Liver (tissue), 9 donors: ENCODE results near the gene ST14. TPM values are rescaled to one million over a fixed set of nuclear protein-coding genes. Genes with fewer than 3 reads are reported as not detected.

Source experiments
- DNase-seq: peaks from one replicate; pipeline ENCODE4 v3.0.0-alpha.2; 2017; ENCODE audit warnings: low spot score
- H3K27ac ChIP-seq, 2 donors: one replicate each; pipeline ENCODE4 v1.7.0; 2013; ENCODE audit warnings: inconsistent platforms in 2 of 2, low read length in 2 of 2, control low read depth in 1 of 2, low read depth in 1 of 2, mild to moderate bottlenecking in 1 of 2
- H3K27me3 ChIP-seq, 4 donors: one replicate each; pipeline versions ENCODE4 v1.6.1 to v1.7.0; 2013; ENCODE audit warnings: low read length in 3 of 4, inconsistent platforms in 1 of 4, mild to moderate bottlenecking in 1 of 4, moderate library complexity in 1 of 4; ENCODE audit not compliant: control insufficient read depth in 4 of 4, insufficient read depth in 4 of 4
- H3K36me3 ChIP-seq, 4 donors: one replicate each; pipeline versions ENCODE4 v1.6.1 to v1.7.0; 2013; ENCODE audit warnings: low read length in 3 of 4, mild to moderate bottlenecking in 3 of 4, low read depth in 1 of 4, moderate library complexity in 1 of 4; ENCODE audit not compliant: control insufficient read depth in 4 of 4, insufficient read depth in 3 of 4
- H3K4me1 ChIP-seq, 4 donors: one replicate each; pipeline versions ENCODE4 v1.6.1 to v1.7.0; 2013; ENCODE audit warnings: low read length in 3 of 4, mild to moderate bottlenecking in 3 of 4, moderate library complexity in 1 of 4; ENCODE audit not compliant: control insufficient read depth in 4 of 4, insufficient read depth in 4 of 4
- H3K4me3 ChIP-seq, 3 donors: one replicate each; pipeline versions ENCODE4 v1.6.1 to v1.7.0; 2013; ENCODE audit warnings: low read length in 3 of 3, control low read depth in 1 of 3, low read depth in 1 of 3, mild to moderate bottlenecking in 1 of 3
- H3K9ac ChIP-seq, 2 donors: one replicate each; pipeline ENCODE4 v1.7.0; 2013; ENCODE audit warnings: low read length in 2 of 2, mild to moderate bottlenecking in 2 of 2, moderate library complexity in 2 of 2, control low read depth in 1 of 2, low read depth in 1 of 2
- H3K9me3 ChIP-seq, 4 donors: one replicate each; pipeline versions ENCODE4 v1.6.1 to v1.7.0; 2013; ENCODE audit warnings: low read length in 3 of 4; ENCODE audit not compliant: control insufficient read depth in 4 of 4
- FOXA1 ChIP-seq: IDR thresholded peaks from 2 replicates; pipeline ENCODE4 v1.6.1; 2016; ENCODE audit warnings: antibody characterized with exemption
- FOXA2 ChIP-seq: IDR thresholded peaks from 2 replicates; pipeline ENCODE4 v1.6.1; 2016; ENCODE audit warnings: antibody characterized with exemption
- GABPA ChIP-seq, 2 donors: IDR thresholded peaks in 1 of 2; conservative IDR thresholded peaks in 1 of 2; 2 replicates each; pipeline ENCODE4 v1.6.1; 2016; ENCODE audit warnings: antibody characterized with exemption in 2 of 2, mild to moderate bottlenecking in 1 of 2, moderate library complexity in 1 of 2
- HNF4A ChIP-seq, 2 donors: conservative IDR thresholded peaks; 2 replicates each; pipeline ENCODE4 v1.6.1; 2016; ENCODE audit warnings: antibody characterized with exemption in 2 of 2, mild to moderate bottlenecking in 2 of 2
- HNF4G ChIP-seq: IDR thresholded peaks from 2 replicates; pipeline ENCODE4 v1.6.1; 2016; ENCODE audit warnings: antibody characterized with exemption
- JUND ChIP-seq, 2 donors: IDR thresholded peaks; 2 replicates each; pipeline ENCODE4 v1.6.1; 2016; ENCODE audit warnings: antibody characterized with exemption in 2 of 2
- RAD21 ChIP-seq, 2 donors: IDR thresholded peaks; 2 replicates each; pipeline ENCODE4 v1.6.1; 2016; ENCODE audit warnings: antibody characterized with exemption in 2 of 2, mild to moderate bottlenecking in 2 of 2
- RXRA ChIP-seq, 2 donors: IDR thresholded peaks; 2 replicates each; pipeline ENCODE4 v1.6.1; 2017 to 2018; ENCODE audit warnings: antibody characterized with exemption in 2 of 2, mild to moderate bottlenecking in 1 of 2
- SP1 ChIP-seq: IDR thresholded peaks from 2 replicates; pipeline ENCODE4 v1.6.1; 2018; ENCODE audit warnings: antibody characterized with exemption, mild to moderate bottlenecking
- TAF1 ChIP-seq: conservative IDR thresholded peaks from 2 replicates; pipeline ENCODE4 v1.6.1; 2016; ENCODE audit warnings: antibody characterized with exemption, mild to moderate bottlenecking
- YY1 ChIP-seq: IDR thresholded peaks from 2 replicates; pipeline ENCODE4 v1.6.1; 2016; ENCODE audit warnings: antibody characterized with exemption, mild to moderate bottlenecking
- WGBS: extraction: QIAGEN DNeasy Blood & Tissue Kit; methylation state at CpG from one replicate; pipeline ENCODE4 v1.1.7; 2013; 5-methylcytosine and 5-hydroxymethylcytosine counted together
- polyA plus RNA-seq, 2 donors: library from polyadenylated mRNA; stranded (reverse) in 1 of 2; unstranded in 1 of 2; fragments of 200-250 nt in 1 of 2; fragments of >200 nt in 1 of 2; fragmentation: Nextera tagmentation in 1 of 2; extraction: Ambion mirVana in 1 of 2; gene quantifications; one replicate each; pipeline versions ENCODE4 v1.2.1 to v1.2.3, GENCODE V29; 2013 to 2015
- total RNA-seq, 2 donors: library from RNA; depleted of rRNA; stranded (reverse); fragments of >200 nt; gene quantifications; one replicate each; pipeline ENCODE4 v1.2.3, GENCODE V29; 2014
- TF ChIP-seq, protein P1 (sequence below): IDR thresholded peaks from 2 replicates; pipeline ENCODE4 v1.6.1; 2016; ENCODE audit warnings: antibody characterized with exemption
- TF ChIP-seq, protein P2 (sequence below): IDR thresholded peaks from 2 replicates; pipeline ENCODE4 v1.6.1; 2016; ENCODE audit warnings: antibody characterized with exemption
- TF ChIP-seq, protein P3 (sequence below): IDR thresholded peaks from 2 replicates; pipeline ENCODE4 v1.6.1; 2016; ENCODE audit warnings: antibody characterized with exemption, mild to moderate bottlenecking
- donor health status: healthy.
- donor health status: healthy.
- donor health status: healthy.
- donor health status: healthy.
- donor health status: healthy.

Gene ST14
- total and polyA plus RNA-seq, 4 donors: 2.8 to 5.9 (median 4.5) TPM

DNA sequence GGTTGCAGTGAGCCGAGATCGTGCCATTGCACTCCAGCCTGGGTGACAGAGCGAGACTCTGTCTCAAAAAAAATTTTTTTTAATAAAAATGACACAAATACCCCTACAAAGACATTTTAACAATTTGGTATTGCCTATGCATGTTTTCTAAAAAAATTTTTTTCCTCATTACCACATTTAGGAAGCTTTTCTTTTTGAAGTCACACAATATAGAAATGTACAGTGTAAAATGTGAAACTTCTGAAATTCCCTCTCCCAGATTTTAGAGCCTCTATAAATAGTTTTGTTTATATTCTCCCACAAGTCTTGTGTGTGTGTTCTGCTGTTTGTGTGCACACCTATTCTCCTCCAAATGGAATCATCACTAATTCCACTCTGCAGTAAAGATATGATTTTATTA, 7.6 kb downstream of the ST14 start:
- H3K27me3 ChIP-seq: no peaks in the 10 kb centered on the region
- no peaks in the 10 kb centered on the region for H3K9me3 ChIP-seq
- no peaks in the 10 kb centered on the region for H3K36me3 ChIP-seq
- H3K4me1 ChIP-seq: peaks cover 0 to 10% (median 4%) of the 10 kb centered on the region in 4 donors
- no peak for TF ChIP-seq JUND (IDR thresholded peaks at IDR 0.05)
- 91% methylated on average over 3 of the region's 3 CpGs for WGBS
- no peak overlapping the region for H3K4me3 ChIP-seq
- H3K27ac ChIP-seq: no peak overlapping the region
- H3K9ac ChIP-seq: no peak overlapping the region
- no peak for DNase-seq

DNA sequence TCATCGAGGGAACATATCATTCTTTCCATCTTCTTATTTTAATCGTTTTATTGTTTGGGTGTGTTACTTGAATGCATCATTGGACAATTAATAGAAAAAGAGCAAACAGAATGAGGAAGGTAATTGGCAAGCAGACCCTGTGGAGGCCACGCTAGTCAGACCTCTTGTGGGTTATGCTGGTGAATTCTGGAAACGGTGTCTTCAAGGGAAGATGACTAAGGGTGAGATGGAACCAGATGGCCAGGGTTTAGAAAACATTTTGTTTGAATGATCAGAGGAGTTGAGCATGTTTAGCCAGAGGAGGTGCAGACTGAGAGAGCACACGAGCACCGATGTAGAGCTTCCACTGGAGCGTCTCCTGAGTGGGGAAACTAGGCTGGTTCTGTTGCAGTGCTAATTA, 8.5 kb downstream of the ST14 start:
- Histone ChIP-seq H3K4me1 (peaks cover 0 to 10% (median 4%) of the 10 kb centered on the region in 4 donors), H3K9ac (no peak overlapping the region), H3K9me3 (no peaks in the 10 kb centered on the region), H3K36me3 (no peaks in the 10 kb centered on the region), H3K4me3 (no peak overlapping the region), H3K27ac (no peak overlapping the region), H3K27me3 (no peaks in the 10 kb centered on the region)
- no peak for DNase-seq
- TF ChIP-seq FOXA1 (no peak), TAF1 (no peak), SP1 (no peak), HNF4G (no peak), FOXA2 (no peak), GABPA (IDR thresholded peaks at IDR 0.05 in 1 of 2, conservative IDR thresholded peaks at IDR 0.05 in 1 of 2) (no peak)
- TF ChIP-seq, protein P1, sequence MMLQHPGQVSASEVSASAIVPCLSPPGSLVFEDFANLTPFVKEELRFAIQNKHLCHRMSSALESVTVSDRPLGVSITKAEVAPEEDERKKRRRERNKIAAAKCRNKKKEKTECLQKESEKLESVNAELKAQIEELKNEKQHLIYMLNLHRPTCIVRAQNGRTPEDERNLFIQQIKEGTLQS: no peak
- 88% methylated on average over 7 of the region's 7 CpGs for WGBS

DNA sequence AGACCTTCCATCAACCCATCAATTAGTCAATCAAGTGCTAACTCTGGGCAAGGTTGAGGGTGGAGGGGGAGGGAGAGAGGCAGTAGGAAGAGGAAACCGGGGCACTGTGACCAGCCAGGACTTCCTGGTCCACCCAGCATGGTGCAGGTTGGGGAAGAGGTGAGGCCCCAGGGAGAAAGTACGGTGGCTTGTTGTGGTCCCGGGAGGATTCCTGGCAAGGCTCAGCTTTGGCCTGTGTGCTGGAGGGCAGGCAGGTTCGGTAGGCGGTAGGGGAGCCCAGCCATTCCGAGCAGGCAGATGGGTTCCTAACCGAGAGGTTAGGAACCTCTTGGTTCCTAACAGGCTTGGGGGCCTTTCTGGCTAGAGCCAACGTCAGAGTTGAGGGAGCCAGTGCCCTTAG, 10.8 kb downstream of the ST14 start:
- WGBS: 83% methylated on average over 8 of the region's 8 CpGs
- no peak for DNase-seq
- no peaks in the 10 kb centered on the region for H3K4me1 ChIP-seq
- H3K9ac ChIP-seq: no peak overlapping the region
- TF ChIP-seq RXRA (IDR thresholded peaks at IDR 0.05) (no peak), HNF4A (conservative IDR thresholded peaks at IDR 0.05) (no peak), GABPA (IDR thresholded peaks at IDR 0.05 in 1 of 2, conservative IDR thresholded peaks at IDR 0.05 in 1 of 2) (no peak), YY1 (no peak), JUND (IDR thresholded peaks at IDR 0.05) (no peak), HNF4G (no peak), FOXA1 (no peak), RAD21 (IDR thresholded peaks at IDR 0.05) (no peak)
- TF ChIP-seq, protein P2, sequence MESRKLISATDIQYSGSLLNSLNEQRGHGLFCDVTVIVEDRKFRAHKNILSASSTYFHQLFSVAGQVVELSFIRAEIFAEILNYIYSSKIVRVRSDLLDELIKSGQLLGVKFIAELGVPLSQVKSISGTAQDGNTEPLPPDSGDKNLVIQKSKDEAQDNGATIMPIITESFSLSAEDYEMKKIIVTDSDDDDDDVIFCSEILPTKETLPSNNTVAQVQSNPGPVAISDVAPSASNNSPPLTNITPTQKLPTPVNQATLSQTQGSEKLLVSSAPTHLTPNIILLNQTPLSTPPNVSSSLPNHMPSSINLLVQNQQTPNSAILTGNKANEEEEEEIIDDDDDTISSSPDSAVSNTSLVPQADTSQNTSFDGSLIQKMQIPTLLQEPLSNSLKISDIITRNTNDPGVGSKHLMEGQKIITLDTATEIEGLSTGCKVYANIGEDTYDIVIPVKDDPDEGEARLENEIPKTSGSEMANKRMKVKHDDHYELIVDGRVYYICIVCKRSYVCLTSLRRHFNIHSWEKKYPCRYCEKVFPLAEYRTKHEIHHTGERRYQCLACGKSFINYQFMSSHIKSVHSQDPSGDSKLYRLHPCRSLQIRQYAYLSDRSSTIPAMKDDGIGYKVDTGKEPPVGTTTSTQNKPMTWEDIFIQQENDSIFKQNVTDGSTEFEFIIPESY: no peak
- TF ChIP-seq, protein P1: no peak
- TF ChIP-seq, protein P3, sequence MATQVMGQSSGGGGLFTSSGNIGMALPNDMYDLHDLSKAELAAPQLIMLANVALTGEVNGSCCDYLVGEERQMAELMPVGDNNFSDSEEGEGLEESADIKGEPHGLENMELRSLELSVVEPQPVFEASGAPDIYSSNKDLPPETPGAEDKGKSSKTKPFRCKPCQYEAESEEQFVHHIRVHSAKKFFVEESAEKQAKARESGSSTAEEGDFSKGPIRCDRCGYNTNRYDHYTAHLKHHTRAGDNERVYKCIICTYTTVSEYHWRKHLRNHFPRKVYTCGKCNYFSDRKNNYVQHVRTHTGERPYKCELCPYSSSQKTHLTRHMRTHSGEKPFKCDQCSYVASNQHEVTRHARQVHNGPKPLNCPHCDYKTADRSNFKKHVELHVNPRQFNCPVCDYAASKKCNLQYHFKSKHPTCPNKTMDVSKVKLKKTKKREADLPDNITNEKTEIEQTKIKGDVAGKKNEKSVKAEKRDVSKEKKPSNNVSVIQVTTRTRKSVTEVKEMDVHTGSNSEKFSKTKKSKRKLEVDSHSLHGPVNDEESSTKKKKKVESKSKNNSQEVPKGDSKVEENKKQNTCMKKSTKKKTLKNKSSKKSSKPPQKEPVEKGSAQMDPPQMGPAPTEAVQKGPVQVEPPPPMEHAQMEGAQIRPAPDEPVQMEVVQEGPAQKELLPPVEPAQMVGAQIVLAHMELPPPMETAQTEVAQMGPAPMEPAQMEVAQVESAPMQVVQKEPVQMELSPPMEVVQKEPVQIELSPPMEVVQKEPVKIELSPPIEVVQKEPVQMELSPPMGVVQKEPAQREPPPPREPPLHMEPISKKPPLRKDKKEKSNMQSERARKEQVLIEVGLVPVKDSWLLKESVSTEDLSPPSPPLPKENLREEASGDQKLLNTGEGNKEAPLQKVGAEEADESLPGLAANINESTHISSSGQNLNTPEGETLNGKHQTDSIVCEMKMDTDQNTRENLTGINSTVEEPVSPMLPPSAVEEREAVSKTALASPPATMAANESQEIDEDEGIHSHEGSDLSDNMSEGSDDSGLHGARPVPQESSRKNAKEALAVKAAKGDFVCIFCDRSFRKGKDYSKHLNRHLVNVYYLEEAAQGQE: no peak
- peaks cover 0 to 2% (median 0%) of the 10 kb centered on the region in 4 donors for H3K9me3 ChIP-seq
- no peak overlapping the region for H3K4me3 ChIP-seq
- no peaks in the 10 kb centered on the region for H3K36me3 ChIP-seq
- H3K27me3 ChIP-seq: no peaks in the 10 kb centered on the region
- no peak overlapping the region for H3K27ac ChIP-seq
